Panc1 (cell line): Measurements from ENCODE around the gene KCNMA1.

Source experiments
- CTCF ChIP-seq: fragments of 450-650 bp; IDR thresholded peaks from 2 replicates; pipeline ENCODE4 v1.5.1; 2017; ENCODE audit warnings: mild to moderate bottlenecking
- SIN3A ChIP-seq: IDR thresholded peaks from 2 replicates; pipeline ENCODE4 v1.6.1; 2012; ENCODE audit warnings: low read depth, mild to moderate bottlenecking, low read length, moderate library complexity, borderline replicate concordance; ENCODE audit not compliant: insufficient read depth
- TCF7L2 ChIP-seq: IDR thresholded peaks from 2 replicates; pipeline ENCODE4 v1.6.1; 2011; ENCODE audit warnings: mild to moderate bottlenecking, low read depth, low read length, inconsistent platforms

DNA sequence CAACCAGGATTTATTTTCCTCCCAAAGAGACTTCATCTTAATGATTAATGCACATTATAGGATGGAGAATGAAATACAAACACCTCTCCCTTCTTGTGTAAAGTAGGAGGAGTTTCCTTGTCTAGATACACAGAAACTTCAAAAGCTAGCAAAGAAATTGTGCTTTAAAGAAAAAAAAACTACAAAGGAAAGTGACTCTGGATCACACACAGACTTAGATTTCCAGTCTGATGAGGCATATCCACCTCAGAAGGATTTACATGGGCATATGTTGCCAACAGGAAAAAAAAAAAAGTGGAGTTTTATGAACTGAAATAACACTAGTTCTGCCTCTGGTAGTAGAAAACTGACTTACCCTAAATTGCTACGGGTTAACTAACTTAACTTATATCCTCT is 449.6 kb downstream of the KCNMA1 start:
- TF ChIP-seq CTCF (no peak), TCF7L2 (no peak), SIN3A (no peak)
